Measurements from ENCODE around the gene ATG12. TPM values are rescaled to one million over a fixed set of nuclear protein-coding genes. Genes with fewer than 3 reads are reported as not detected.
A peak's percentile ranks its signal among the peaks of the same experiment; 100 is the strongest.
"Not testable (repeated sequence)": the region's sequence is repeated elsewhere in the genome, so short reads cannot be mapped to it uniquely, and the experiment has no call there.

ATG12 gene
- total and polyA plus RNA-seq, 2 of the 13 experiments (the other 11 are each of a cell fraction or from before 2014, with no cell fraction given): 46.4 to 58.1 TPM

DNA sequence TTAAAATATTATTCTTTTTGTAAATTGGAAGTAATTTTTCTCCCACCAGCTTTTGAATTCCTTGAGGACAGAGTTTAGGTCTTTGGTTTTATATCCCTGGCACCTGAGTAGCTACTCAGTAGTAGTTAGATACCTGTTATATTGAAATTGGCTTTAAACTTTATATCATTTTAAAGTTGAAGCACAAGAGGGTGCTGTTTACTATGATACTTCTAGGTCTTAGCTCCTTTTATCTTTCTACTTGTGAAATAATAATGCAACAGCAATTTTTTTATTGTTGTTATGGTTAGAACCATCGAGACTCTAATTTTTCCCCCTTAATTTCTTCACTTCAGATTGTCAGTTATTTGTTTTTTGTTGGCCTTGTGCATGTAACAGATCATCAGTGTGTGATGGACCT, 46.7 kb upstream of the ATG12 start (continued):
- no peak for TF ChIP-seq ZGPAT (CRISPR knock-in tag; IDR thresholded peaks at IDR 0.05)
- TF ChIP-seq HNF4A (CRISPR knock-in tag; IDR thresholded peaks at IDR 0.05): no peak
- TF ChIP-seq ETS1 (CRISPR knock-in tag; IDR thresholded peaks at IDR 0.05): no peak
- TF ChIP-seq, protein P1, sequence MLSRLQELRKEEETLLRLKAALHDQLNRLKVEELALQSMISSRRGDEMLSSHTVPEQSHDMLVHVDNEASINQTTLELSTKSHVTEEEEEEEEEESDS (CRISPR knock-in tag; IDR thresholded peaks at IDR 0.05; ENCODE audit: borderline replicate concordance): no peak
- TF ChIP-seq ZNF629 (CRISPR knock-in tag; conservative IDR thresholded peaks at IDR 0.05): no peak
- TF ChIP-seq, protein P2, sequence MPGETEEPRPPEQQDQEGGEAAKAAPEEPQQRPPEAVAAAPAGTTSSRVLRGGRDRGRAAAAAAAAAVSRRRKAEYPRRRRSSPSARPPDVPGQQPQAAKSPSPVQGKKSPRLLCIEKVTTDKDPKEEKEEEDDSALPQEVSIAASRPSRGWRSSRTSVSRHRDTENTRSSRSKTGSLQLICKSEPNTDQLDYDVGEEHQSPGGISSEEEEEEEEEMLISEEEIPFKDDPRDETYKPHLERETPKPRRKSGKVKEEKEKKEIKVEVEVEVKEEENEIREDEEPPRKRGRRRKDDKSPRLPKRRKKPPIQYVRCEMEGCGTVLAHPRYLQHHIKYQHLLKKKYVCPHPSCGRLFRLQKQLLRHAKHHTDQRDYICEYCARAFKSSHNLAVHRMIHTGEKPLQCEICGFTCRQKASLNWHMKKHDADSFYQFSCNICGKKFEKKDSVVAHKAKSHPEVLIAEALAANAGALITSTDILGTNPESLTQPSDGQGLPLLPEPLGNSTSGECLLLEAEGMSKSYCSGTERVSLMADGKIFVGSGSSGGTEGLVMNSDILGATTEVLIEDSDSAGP (CRISPR knock-in tag; IDR thresholded peaks at IDR 0.05; ENCODE audit: borderline replicate concordance): no peak

GRCh38 chr5:115885208-115885607, 43.8 kb upstream of the ATG12 start:
- in situ Hi-C loops (cut with HindIII; ENCODE audit: extremely low pct_ligation_motif_present, low pct_unique_long_range_greater_than_20kb); FAIRE-seq; BruUV-seq (replicated peaks); intact Hi-C loops (cut with micrococcal nuclease; ENCODE audit: unreplicated experiment); CTCF ChIA-PET (ENCODE audit: low intra/inter-chr PET ratio, low total read pairs); H3K9ac ChIP-seq (ENCODE audit: insufficient read depth, low read depth, low read length); H3K79me2 ChIP-seq (ENCODE audit: insufficient read depth, low read length); H4K20me1 ChIP-seq (ENCODE audit: insufficient read depth, low read length); POLR2A ChIA-PET; H3K36me3 ChIP-seq (replicated peaks in 1 of 2; ENCODE audit: control insufficient read depth in 1 of 2, insufficient read depth in 2 of 2, low read length in 2 of 2); H2AFZ ChIP-seq (ENCODE audit: low read length); H3K4me3 ChIP-seq (replicated peaks in 1 of 3; ENCODE audit: insufficient read depth in 1 of 3, low read depth in 2 of 3, low read length in 3 of 3); H3K27me3 ChIP-seq (ENCODE audit: control insufficient read depth in 1 of 2, insufficient read depth in 2 of 2, low read length in 2 of 2); H3K9me3 ChIP-seq (ENCODE audit: low read length): not testable (repeated sequence)
- DNase-seq (ENCODE audit: low spot score) (peak; percentile 58), ATAC-seq (peak; percentile 93)
- peak overlapping the region; percentile 55 for H3K27ac ChIP-seq (ENCODE audit: extremely low read length, insufficient read depth, low read length)
- H3K4me2 ChIP-seq (ENCODE audit: low read depth, low read length): peak overlapping the region; percentile 33
- 21% methylated on average over 3 of the region's 3 CpGs for WGBS (ENCODE audit: low lambda C conversion rate)
- peaks cover 16% of the 10 kb centered on the region for H3K4me1 ChIP-seq (ENCODE audit: insufficient read depth, low read length)
- TF ChIP-seq ZNF292 (CRISPR knock-in tag; IDR thresholded peaks at IDR 0.05; ENCODE audit: borderline replicate concordance, low read depth): peak; percentile 17; the same call in 1 of the 2 replicates
- peak; percentile 47; the same call in 1 of the 2 replicates for TF ChIP-seq TARDBP (CRISPR knock-in tag; IDR thresholded peaks at IDR 0.05)
- TF ChIP-seq NCOR1 (IDR thresholded peaks at IDR 0.05; ENCODE audit: borderline replicate concordance, low read length): peak; percentile 38; the same call in 1 of the 2 replicates
- peak; percentile 97 for TF ChIP-seq ZNF644 (CRISPR knock-in tag; IDR thresholded peaks at IDR 0.05; ENCODE audit: low read depth)
- peak; percentile 62 for TF ChIP-seq SALL1 (CRISPR knock-in tag; IDR thresholded peaks at IDR 0.05)
- peak; percentile 27; the same call in 1 of the 2 replicates for TF ChIP-seq KMT2A (CRISPR knock-in tag; IDR thresholded peaks at IDR 0.05)
- TF ChIP-seq, protein P3, sequence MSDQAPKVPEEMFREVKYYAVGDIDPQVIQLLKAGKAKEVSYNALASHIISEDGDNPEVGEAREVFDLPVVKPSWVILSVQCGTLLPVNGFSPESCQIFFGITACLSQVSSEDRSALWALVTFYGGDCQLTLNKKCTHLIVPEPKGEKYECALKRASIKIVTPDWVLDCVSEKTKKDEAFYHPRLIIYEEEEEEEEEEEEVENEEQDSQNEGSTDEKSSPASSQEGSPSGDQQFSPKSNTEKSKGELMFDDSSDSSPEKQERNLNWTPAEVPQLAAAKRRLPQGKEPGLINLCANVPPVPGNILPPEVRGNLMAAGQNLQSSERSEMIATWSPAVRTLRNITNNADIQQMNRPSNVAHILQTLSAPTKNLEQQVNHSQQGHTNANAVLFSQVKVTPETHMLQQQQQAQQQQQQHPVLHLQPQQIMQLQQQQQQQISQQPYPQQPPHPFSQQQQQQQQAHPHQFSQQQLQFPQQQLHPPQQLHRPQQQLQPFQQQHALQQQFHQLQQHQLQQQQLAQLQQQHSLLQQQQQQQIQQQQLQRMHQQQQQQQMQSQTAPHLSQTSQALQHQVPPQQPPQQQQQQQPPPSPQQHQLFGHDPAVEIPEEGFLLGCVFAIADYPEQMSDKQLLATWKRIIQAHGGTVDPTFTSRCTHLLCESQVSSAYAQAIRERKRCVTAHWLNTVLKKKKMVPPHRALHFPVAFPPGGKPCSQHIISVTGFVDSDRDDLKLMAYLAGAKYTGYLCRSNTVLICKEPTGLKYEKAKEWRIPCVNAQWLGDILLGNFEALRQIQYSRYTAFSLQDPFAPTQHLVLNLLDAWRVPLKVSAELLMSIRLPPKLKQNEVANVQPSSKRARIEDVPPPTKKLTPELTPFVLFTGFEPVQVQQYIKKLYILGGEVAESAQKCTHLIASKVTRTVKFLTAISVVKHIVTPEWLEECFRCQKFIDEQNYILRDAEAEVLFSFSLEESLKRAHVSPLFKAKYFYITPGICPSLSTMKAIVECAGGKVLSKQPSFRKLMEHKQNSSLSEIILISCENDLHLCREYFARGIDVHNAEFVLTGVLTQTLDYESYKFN (CRISPR knock-in tag; conservative IDR thresholded peaks at IDR 0.05): peak; percentile 67
- peak; percentile 80 for TF ChIP-seq HOMEZ (CRISPR knock-in tag; IDR thresholded peaks at IDR 0.05; ENCODE audit: low read depth)
- peak; percentile 93 for TF ChIP-seq HNF4A (CRISPR knock-in tag; IDR thresholded peaks at IDR 0.05)

Measured in HepG2 (cell line).